ENCODE measurements around the gene SLC5A9. TPM values are rescaled to one million over a fixed set of nuclear protein-coding genes. Genes with fewer than 3 reads are reported as not detected.

The SLC5A9 gene
- total and polyA plus RNA-seq, 9 of the 15 experiments (the other 6 are each of a cell fraction or from before 2014, with no cell fraction given), result not detected

DNA sequence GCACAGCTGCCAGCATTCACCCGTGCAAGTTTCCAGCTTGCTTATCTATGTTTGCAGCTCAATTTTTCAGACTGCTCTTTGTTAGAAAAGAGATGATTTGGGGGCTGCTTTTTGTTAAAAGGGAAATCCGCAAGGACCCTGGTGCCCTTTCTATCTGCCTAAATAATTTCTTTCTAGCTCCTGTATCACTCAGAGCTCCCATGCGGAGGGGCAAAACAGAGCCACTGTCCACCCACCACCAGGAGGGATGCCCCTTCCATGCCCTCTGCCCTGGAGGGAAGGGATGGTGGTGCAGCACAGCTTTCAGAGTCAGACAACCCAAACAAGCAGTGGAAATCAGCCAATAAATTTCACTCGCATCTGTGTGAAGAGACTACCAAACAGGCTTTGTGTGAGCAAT lies 13.9 kb upstream of the SLC5A9 start:
- POLR2A ChIA-PET, result no interaction called here
- BruUV-seq (replicated peaks), result no TSS peak
- no peaks in the 10 kb centered on the region for H3K4me1 ChIP-seq (replicated peaks in 1 of 2; ENCODE audit: control insufficient read depth in 2 of 2, insufficient read depth in 2 of 2, low read length in 2 of 2)
- TF ChIP-seq, protein P1, sequence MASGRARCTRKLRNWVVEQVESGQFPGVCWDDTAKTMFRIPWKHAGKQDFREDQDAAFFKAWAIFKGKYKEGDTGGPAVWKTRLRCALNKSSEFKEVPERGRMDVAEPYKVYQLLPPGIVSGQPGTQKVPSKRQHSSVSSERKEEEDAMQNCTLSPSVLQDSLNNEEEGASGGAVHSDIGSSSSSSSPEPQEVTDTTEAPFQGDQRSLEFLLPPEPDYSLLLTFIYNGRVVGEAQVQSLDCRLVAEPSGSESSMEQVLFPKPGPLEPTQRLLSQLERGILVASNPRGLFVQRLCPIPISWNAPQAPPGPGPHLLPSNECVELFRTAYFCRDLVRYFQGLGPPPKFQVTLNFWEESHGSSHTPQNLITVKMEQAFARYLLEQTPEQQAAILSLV (tag; IDR thresholded peaks at IDR 0.05), result no peak
- TF ChIP-seq, protein P2, sequence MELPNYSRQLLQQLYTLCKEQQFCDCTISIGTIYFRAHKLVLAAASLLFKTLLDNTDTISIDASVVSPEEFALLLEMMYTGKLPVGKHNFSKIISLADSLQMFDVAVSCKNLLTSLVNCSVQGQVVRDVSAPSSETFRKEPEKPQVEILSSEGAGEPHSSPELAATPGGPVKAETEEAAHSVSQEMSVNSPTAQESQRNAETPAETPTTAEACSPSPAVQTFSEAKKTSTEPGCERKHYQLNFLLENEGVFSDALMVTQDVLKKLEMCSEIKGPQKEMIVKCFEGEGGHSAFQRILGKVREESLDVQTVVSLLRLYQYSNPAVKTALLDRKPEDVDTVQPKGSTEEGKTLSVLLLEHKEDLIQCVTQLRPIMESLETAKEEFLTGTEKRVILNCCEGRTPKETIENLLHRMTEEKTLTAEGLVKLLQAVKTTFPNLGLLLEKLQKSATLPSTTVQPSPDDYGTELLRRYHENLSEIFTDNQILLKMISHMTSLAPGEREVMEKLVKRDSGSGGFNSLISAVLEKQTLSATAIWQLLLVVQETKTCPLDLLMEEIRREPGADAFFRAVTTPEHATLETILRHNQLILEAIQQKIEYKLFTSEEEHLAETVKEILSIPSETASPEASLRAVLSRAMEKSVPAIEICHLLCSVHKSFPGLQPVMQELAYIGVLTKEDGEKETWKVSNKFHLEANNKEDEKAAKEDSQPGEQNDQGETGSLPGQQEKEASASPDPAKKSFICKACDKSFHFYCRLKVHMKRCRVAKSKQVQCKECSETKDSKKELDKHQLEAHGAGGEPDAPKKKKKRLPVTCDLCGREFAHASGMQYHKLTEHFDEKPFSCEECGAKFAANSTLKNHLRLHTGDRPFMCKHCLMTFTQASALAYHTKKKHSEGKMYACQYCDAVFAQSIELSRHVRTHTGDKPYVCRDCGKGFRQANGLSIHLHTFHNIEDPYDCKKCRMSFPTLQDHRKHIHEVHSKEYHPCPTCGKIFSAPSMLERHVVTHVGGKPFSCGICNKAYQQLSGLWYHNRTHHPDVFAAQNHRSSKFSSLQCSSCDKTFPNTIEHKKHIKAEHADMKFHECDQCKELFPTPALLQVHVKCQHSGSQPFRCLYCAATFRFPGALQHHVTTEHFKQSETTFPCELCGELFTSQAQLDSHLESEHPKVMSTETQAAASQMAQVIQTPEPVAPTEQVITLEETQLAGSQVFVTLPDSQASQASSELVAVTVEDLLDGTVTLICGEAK (IDR thresholded peaks at IDR 0.05), result no peak
- TF ChIP-seq, protein P2 (CRISPR knock-in tag; IDR thresholded peaks at IDR 0.05), result no peak
- TF ChIP-seq MTA1 (IDR thresholded peaks at IDR 0.05; ENCODE audit: borderline replicate concordance) (no peak), ZBTB1 (CRISPR knock-in tag; IDR thresholded peaks at IDR 0.05; ENCODE audit: borderline replicate concordance, low read depth) (no peak), ZNF253 (CRISPR knock-in tag; conservative IDR thresholded peaks at IDR 0.05) (no peak), TCF3 (CRISPR knock-in tag; IDR thresholded peaks at IDR 0.05) (no peak), ILK (tag; IDR thresholded peaks at IDR 0.05; ENCODE audit: borderline replicate concordance, low read depth) (no peak), ZNF586 (CRISPR knock-in tag; conservative IDR thresholded peaks at IDR 0.05) (no peak), HMG20A (CRISPR knock-in tag; conservative IDR thresholded peaks at IDR 0.05) (no peak)
- H3K9ac ChIP-seq (ENCODE audit: insufficient read depth in 1 of 2, low read depth in 2 of 2, low read length in 2 of 2), result no peak overlapping the region
- no peaks in the 10 kb centered on the region for H3K36me3 ChIP-seq (ENCODE audit: control insufficient read depth, insufficient read depth, low read length)
- peaks cover 0 to 6% of the 10 kb centered on the region in 2 experiments; a peak in 1 of 5 replicates for H3K27me3 ChIP-seq (ENCODE audit: control insufficient read depth in 2 of 2, insufficient read depth in 2 of 2, low read length in 2 of 2)
- H3K9me1 ChIP-seq (ENCODE audit: control insufficient read depth, insufficient read depth, low read length), result no peaks in the 10 kb centered on the region
- no peak overlapping the region for H3K27ac ChIP-seq (ENCODE audit: extremely low read depth, low read depth, low read length)
- ATAC-seq (no peak), FAIRE-seq (no peak), DNase-seq (ENCODE audit: extremely low read depth in 1 of 4, low spot score in 3 of 4) (no peak)
- CTCF ChIA-PET (ENCODE audit: low intra/inter-chr PET ratio), result no interaction called here
- H3K9me3 ChIP-seq (replicated peaks; ENCODE audit: control insufficient read depth, insufficient read depth, low read depth, low read length), result no peaks in the 10 kb centered on the region
- H3K4me3 ChIP-seq, result no peak overlapping the region
- no peaks in the 10 kb centered on the region for H3K79me2 ChIP-seq (ENCODE audit: control insufficient read depth, insufficient read depth, low read length)
- no peak overlapping the region for H2AFZ ChIP-seq (ENCODE audit: low read depth, low read length)
- H4K20me1 ChIP-seq (replicated peaks; ENCODE audit: control insufficient read depth, insufficient read depth, low read length), result no peaks in the 10 kb centered on the region
- 2% methylated on average over 4 of the region's 4 CpGs for WGBS (ENCODE audit: insufficient coverage, low coverage, missing lambda C conversion rate)
- intact Hi-C loops (cut with micrococcal nuclease) (loop anchor here (10.0 kb wide), 1 partner anchor 286 kb away; no protein-coding TSS in a partner anchor), in situ Hi-C loops (cut with MboI) (loop anchor here (25.0 kb wide), 1 partner anchor 446 kb away; no protein-coding TSS in a partner anchor)
- no peak overlapping the region for H3K4me2 ChIP-seq (ENCODE audit: insufficient read depth, low read length)
